Endothelial cell of umbilical vein (primary cell): Measurements from ENCODE around the gene GATA2. TPM values are rescaled to one million over a fixed set of nuclear protein-coding genes. Genes with fewer than 3 reads are reported as not detected.

Source experiments
- BruUV-seq: library from RNA; stranded (reverse); fragments of 400-500 nt; replicated peaks from 2 replicates; lab custom pipeline; 2021; lab: Mats Ljungman, UMichigan
- CTCF ChIA-PET: fragments of 300-600, 350-600 bp; sonication (Branson Sonifier 250); formaldehyde crosslinking; loops from one replicate; lab custom pipeline; 2021; ENCODE audit warnings: antibody characterized with exemption, inconsistent platforms; lab: Charles Lee
- POLR2A ChIA-PET: fragments of 300-600, 350-600 bp; sonication (Branson Sonifier 250); formaldehyde crosslinking; loops from one replicate; lab custom pipeline; 2021; ENCODE audit warnings: antibody characterized with exemption, inconsistent platforms; lab: Charles Lee
- DNase-seq: peaks from one replicate; pipeline ENCODE4 v3.0.0-alpha.2; 2011; ENCODE audit warnings: low read depth, low spot score
- FAIRE-seq: peaks from 2 replicates; lab custom pipeline; 2011; peaks lifted over from hg19 to GRCh38; lab: Jason Lieb, UNC
- H2AFZ ChIP-seq: 2 replicates; pipeline ENCODE4 v1.6.0; 2012; ENCODE audit warnings: low read depth, low read length, control low read depth, inconsistent platforms
- H3K27ac ChIP-seq: 2 replicates; pipeline ENCODE4 v1.5.1; 2011; ENCODE audit warnings: low read depth, mild to moderate bottlenecking, control low read depth, low read length, moderate library complexity; ENCODE audit not compliant: insufficient read depth
- H3K27me3 ChIP-seq, 2 experiments: 2 replicates each; pipeline versions ENCODE4 v1.6.0 to v1.6.1; 2011; ENCODE audit warnings: low read length in 2 of 2, mixed read lengths in 1 of 2; ENCODE audit not compliant: control insufficient read depth in 2 of 2, insufficient read depth in 2 of 2
- H3K36me3 ChIP-seq, 2 experiments: 2 replicates in 1 of 2; 3 replicates in 1 of 2; pipeline ENCODE4 v1.5.1; 2011; ENCODE audit warnings: low read length in 2 of 2, mild to moderate bottlenecking in 1 of 2, moderate library complexity in 1 of 2; ENCODE audit not compliant: control insufficient read depth in 2 of 2, insufficient read depth in 2 of 2; ENCODE audit errors: extremely low read depth in 1 of 2
- H3K4me1 ChIP-seq: 3 replicates; pipeline ENCODE4 v1.5.1; 2011; ENCODE audit warnings: mild to moderate bottlenecking, low read length; ENCODE audit not compliant: control insufficient read depth, insufficient read depth; ENCODE audit errors: extremely low read depth
- H3K4me2 ChIP-seq: 2 replicates; pipeline ENCODE4 v1.6.1; 2011; ENCODE audit warnings: low read length, control low read depth, mixed read lengths; ENCODE audit not compliant: insufficient read depth
- H3K4me3 ChIP-seq, 3 experiments: fragments of 200-600 bp in 1 of 3; sonication (generic), shearing (Covaris generic) in 1 of 3; replicated peaks in 1 of 3; 2 replicates each; pipeline ENCODE4 v1.5.1; 2011 to 2016; ENCODE audit warnings: control low read depth in 3 of 3, low read length in 3 of 3, mild to moderate bottlenecking in 2 of 3, inconsistent platforms in 1 of 3, low read depth in 1 of 3, moderate library complexity in 1 of 3; ENCODE audit not compliant: insufficient read depth in 1 of 3
- H3K79me2 ChIP-seq: 2 replicates; pipeline ENCODE4 v1.6.0; 2012; ENCODE audit warnings: low read length, inconsistent platforms; ENCODE audit not compliant: control insufficient read depth, insufficient read depth
- H3K9ac ChIP-seq: replicated peaks from 2 replicates; pipeline ENCODE3; 2011; ENCODE audit warnings: low read length, control low read depth; ENCODE audit not compliant: insufficient read depth; ENCODE audit errors: extremely low read depth
- H3K9me1 ChIP-seq: replicated peaks from 3 replicates; pipeline ENCODE4 v1.6.0; 2011; ENCODE audit warnings: mild to moderate bottlenecking, low read length; ENCODE audit not compliant: control insufficient read depth, insufficient read depth; ENCODE audit errors: extremely low read depth
- H3K9me3 ChIP-seq: replicated peaks from 2 replicates; pipeline ENCODE4 v1.5.1; 2012; ENCODE audit warnings: low read length, inconsistent platforms; ENCODE audit not compliant: control insufficient read depth, insufficient read depth
- H4K20me1 ChIP-seq: replicated peaks from 2 replicates; pipeline ENCODE3; 2011; ENCODE audit warnings: mild to moderate bottlenecking, low read length; ENCODE audit not compliant: control insufficient read depth, insufficient read depth; ENCODE audit errors: extremely low read depth
- CTCF ChIP-seq, 2 donors: IDR thresholded peaks; 1 replicate in 1 of 2; 2 replicates in 1 of 2; pipeline ENCODE4 v1.5.1; 2011; ENCODE audit warnings: low read length in 2 of 2, mild to moderate bottlenecking in 2 of 2, moderate library complexity in 2 of 2, control low read depth in 1 of 2, inconsistent platforms in 1 of 2, low read depth in 1 of 2; ENCODE audit not compliant: insufficient read depth in 1 of 2; ENCODE audit errors: extremely low read depth in 1 of 2
- EZH2 ChIP-seq: IDR thresholded peaks from 2 replicates; pipeline ENCODE4 v1.6.1; 2012; ENCODE audit warnings: borderline replicate concordance, low read depth, mild to moderate bottlenecking, moderate library complexity, low read length, inconsistent platforms; ENCODE audit not compliant: severe bottlenecking
- FOS ChIP-seq: IDR thresholded peaks from 2 replicates; pipeline ENCODE4 v1.6.1; 2011; ENCODE audit warnings: mild to moderate bottlenecking, low read length, moderate library complexity, borderline replicate concordance; ENCODE audit not compliant: insufficient read depth
- JUN ChIP-seq: IDR thresholded peaks from 2 replicates; pipeline ENCODE4 v1.6.1; 2011; ENCODE audit warnings: borderline replicate concordance, low read depth; ENCODE audit not compliant: insufficient read length, insufficient read depth
- MAX ChIP-seq: IDR thresholded peaks from 2 replicates; pipeline ENCODE4 v1.6.1; 2011; ENCODE audit not compliant: insufficient read depth, insufficient read length
- MYC ChIP-seq: IDR thresholded peaks from one replicate; pipeline ENCODE4 v1.6.1; 2011; ENCODE audit warnings: mild to moderate bottlenecking, low read depth, low read length
- POLR2AphosphoS5 ChIP-seq: IDR thresholded peaks from 2 replicates; pipeline ENCODE4 v1.6.1; 2012; ENCODE audit warnings: low read depth, mild to moderate bottlenecking, control low read depth, low read length, moderate library complexity; ENCODE audit not compliant: insufficient read depth
- dilution Hi-C: fragments of 300-500 bp; cut with MboI; formaldehyde crosslinking; loops from one replicate; pipeline ENCODE4 v1.15.0; 2019; ENCODE audit warnings: low sequenced_read_pairs; ENCODE audit not compliant: extremely low pct_ligation_motif_present
- intact Hi-C: fragments of 100-400 bp; cut with micrococcal nuclease; formaldehyde crosslinking; loops from one replicate; pipeline ENCODE4 v1.10.0; 2022
- polyA plus RNA-seq, 4 experiments: library from polyadenylated mRNA; depleted of rRNA in 3 of 4; stranded (reverse) in 3 of 4; unstranded in 1 of 4; fragments of >200 nt; gene quantifications; 2 replicates each; pipeline versions ENCODE4 v1.2.1 to v1.2.3, GENCODE V29; 2011 to 2012; ENCODE audit warnings: missing spikeins in 1 of 4
- total RNA-seq: library from RNA; stranded (reverse); gene quantifications from 2 replicates; pipeline ENCODE4 v1.2.3, GENCODE V29; 2021

Gene GATA2
- total and polyA plus RNA-seq, 2 donors (not counting 3 experiments of a cell fraction or from before 2014, with no cell fraction given): 28.8 to 62.2 TPM

- H3K27ac ChIP-seq: no peak overlapping the region
- CTCF ChIA-PET: no interaction called here
- H3K9me3 ChIP-seq: no peaks in the 10 kb centered on the region
- FAIRE-seq (no peak), DNase-seq (no peak)
- no peak overlapping the region for H3K4me3 ChIP-seq
- intact Hi-C loops: no loop called here
- dilution Hi-C loops: no loop called here
- peaks cover 4% of the 10 kb centered on the region for H3K79me2 ChIP-seq
- H3K4me2 ChIP-seq: no peak overlapping the region
- TF ChIP-seq JUN: no peak
- TF ChIP-seq MYC: no peak
- no peak for TF ChIP-seq MAX
- no peak for TF ChIP-seq POLR2AphosphoS5
- no peak for TF ChIP-seq FOS
- no peak for TF ChIP-seq EZH2
- TF ChIP-seq CTCF (IDR thresholded peaks at IDR 0.05; ENCODE audit: extremely low read depth in 1 of 2, insufficient read depth in 1 of 2, low read depth in 1 of 2, low read length in 2 of 2): no peak
- POLR2A ChIA-PET: no interaction called here
- H3K4me1 ChIP-seq: peaks cover 13% of the 10 kb centered on the region
- no peak overlapping the region for H3K9ac ChIP-seq
- H3K36me3 ChIP-seq: no peaks in the 10 kb centered on the region
- H4K20me1 ChIP-seq: no peaks in the 10 kb centered on the region
- H2AFZ ChIP-seq: no peak overlapping the region
- H3K9me1 ChIP-seq: no peaks in the 10 kb centered on the region
- no TSS peak for BruUV-seq
- H3K27me3 ChIP-seq: no peaks in the 10 kb centered on the region
Observed at GRCh38 chr3:128500556-128500955, 7.6 kb upstream of the GATA2 start.
